Measurements from ENCODE around the gene TAPT1. TPM values are rescaled to one million over a fixed set of nuclear protein-coding genes. Genes with fewer than 3 reads are reported as not detected.

TAPT1 gene
- total and polyA plus RNA-seq, 7 donors, result 6.0 to 43.8 (median 29.4) TPM

GRCh38 chr4:16269240-16269639, 43.0 kb upstream of the TAPT1 start:
- peak; percentile 63 for DNase-seq
- intact Hi-C loops (cut with DNase I), result no loop called here
- no peaks in the 10 kb centered on the region for H3K27me3 ChIP-seq
- no peak overlapping the region for H3K4me3 ChIP-seq
- 79 to 86% methylated on average over 1 of the region's 1 CpG for WGBS, 2 donors
- H3K36me3 ChIP-seq, result no peaks in the 10 kb centered on the region
- peaks cover 0 to 3% (median 0%) of the 10 kb centered on the region in 4 donors for H3K4me1 ChIP-seq
- H3K27ac ChIP-seq, result no peak overlapping the region
- no peaks in the 10 kb centered on the region for H3K9me3 ChIP-seq
- TF ChIP-seq POLR2AphosphoS5 (IDR thresholded peaks at IDR 0.05), result no peak
- no peak for TF ChIP-seq EP300 (IDR thresholded peaks at IDR 0.05)
- no peak for TF ChIP-seq POLR2A (IDR thresholded peaks at IDR 0.05)
- no peak for TF ChIP-seq CTCF (IDR thresholded peaks at IDR 0.05)

GRCh38 chr4:16268290-16268689, 42.0 kb upstream of the TAPT1 start:
- no peak overlapping the region for H3K27ac ChIP-seq
- H3K4me3 ChIP-seq, result no peak overlapping the region
- H3K9me3 ChIP-seq, result no peaks in the 10 kb centered on the region
- H3K27me3 ChIP-seq, result no peaks in the 10 kb centered on the region
- no peaks in the 10 kb centered on the region for H3K36me3 ChIP-seq
- TF ChIP-seq POLR2AphosphoS5 (IDR thresholded peaks at IDR 0.05) (no peak), EP300 (IDR thresholded peaks at IDR 0.05) (no peak), CTCF (IDR thresholded peaks at IDR 0.05) (no peak), POLR2A (IDR thresholded peaks at IDR 0.05) (no peak)
- WGBS, 2 donors, result 79 to 89% methylated on average over 3 of the region's 3 CpGs
- intact Hi-C loops (cut with DNase I), result no loop called here
- peaks cover 0 to 3% (median 0%) of the 10 kb centered on the region in 4 donors for H3K4me1 ChIP-seq
- DNase-seq, result no peak

- no peak for TF ChIP-seq CTCF (IDR thresholded peaks at IDR 0.05)
- TF ChIP-seq POLR2A (IDR thresholded peaks at IDR 0.05), result no peak
- no peak for TF ChIP-seq EP300 (IDR thresholded peaks at IDR 0.05)
- peaks cover 0 to 3% (median 0%) of the 10 kb centered on the region in 4 donors for H3K4me1 ChIP-seq
- no peak overlapping the region for H3K4me3 ChIP-seq
- WGBS, 2 donors, result 92 to 95% methylated on average over 1 of the region's 1 CpG
- DNase-seq, result no peak
- H3K36me3 ChIP-seq, result no peaks in the 10 kb centered on the region
- no peaks in the 10 kb centered on the region for H3K27me3 ChIP-seq
- no peaks in the 10 kb centered on the region for H3K9me3 ChIP-seq
- intact Hi-C loops (cut with DNase I), result no loop called here
- H3K27ac ChIP-seq, result no peak overlapping the region
Observed at GRCh38 chr4:16267639-16268038, 41.4 kb upstream of the TAPT1 start.

DNA sequence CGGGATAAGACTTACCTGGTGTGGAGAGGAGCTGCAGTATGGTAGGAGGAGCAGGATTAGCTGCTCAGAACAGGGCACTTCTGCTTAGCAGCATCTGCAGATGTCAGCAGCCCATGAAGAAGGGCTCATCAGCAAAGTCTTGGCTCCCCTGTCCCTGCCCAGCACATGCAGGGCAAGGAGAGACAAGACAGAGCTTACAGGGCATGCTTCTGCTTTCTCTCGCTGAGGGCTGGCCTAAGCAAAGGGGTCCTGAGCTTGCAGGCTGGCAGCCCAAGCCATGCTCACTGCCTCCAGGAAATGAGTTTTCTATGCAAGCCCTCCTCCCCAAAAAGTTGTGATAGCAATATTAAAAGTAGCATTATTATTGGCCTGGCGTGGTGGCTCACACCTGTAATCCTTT, 39.5 kb upstream of the TAPT1 start:
- H3K9me3 ChIP-seq, result no peaks in the 10 kb centered on the region
- 93 to 94% methylated on average over 3 of the region's 3 CpGs for WGBS, 2 donors

More for the DNA sequence above, 39.5 kb upstream of the TAPT1 start:
- no peaks in the 10 kb centered on the region for H3K27me3 ChIP-seq
- intact Hi-C loops (cut with DNase I), result loop anchor here (1.0 kb wide), 1 partner anchor 240 kb away; no protein-coding TSS in a partner anchor
- H3K4me1 ChIP-seq, result peaks cover 0 to 3% (median 0%) of the 10 kb centered on the region in 4 donors
- no peak for DNase-seq
- H3K27ac ChIP-seq, result no peak overlapping the region
- H3K4me3 ChIP-seq, result no peak overlapping the region
- H3K36me3 ChIP-seq, result no peaks in the 10 kb centered on the region
- no peak for TF ChIP-seq EP300 (IDR thresholded peaks at IDR 0.05)
- TF ChIP-seq POLR2A (IDR thresholded peaks at IDR 0.05), result no peak
- no peak for TF ChIP-seq CTCF (IDR thresholded peaks at IDR 0.05)
- no peak for TF ChIP-seq POLR2AphosphoS5 (IDR thresholded peaks at IDR 0.05)

Data from sigmoid colon (tissue), 7 donors.